Measurements from ENCODE around the gene GPR137C.

DNA sequence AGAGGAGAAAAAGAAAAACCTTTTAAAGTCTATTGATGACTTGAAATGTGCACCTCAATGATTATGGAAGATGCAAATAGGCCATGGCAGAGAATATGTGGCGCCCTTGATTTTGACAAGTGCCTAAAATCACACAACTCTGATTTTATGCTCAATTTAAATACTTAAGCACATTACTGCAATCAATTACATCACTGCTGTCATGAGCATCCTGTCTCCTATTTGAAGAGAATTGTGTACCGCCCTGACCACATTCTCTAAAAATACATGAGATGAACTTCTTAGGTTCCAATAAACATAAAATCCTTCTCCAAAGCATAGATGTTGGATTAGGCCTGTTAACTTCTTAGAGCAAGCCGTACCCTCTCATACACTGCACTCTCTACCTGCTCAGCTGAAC is 2.0 kb upstream of the GPR137C start:
- TF ChIP-seq POLR2A (IDR thresholded peaks at IDR 0.05) (no peak), POLR2AphosphoS5 (IDR thresholded peaks at IDR 0.05; ENCODE audit: insufficient read depth in 1 of 2, low read depth in 1 of 2) (no peak)
- TF ChIP-seq, protein P1, sequence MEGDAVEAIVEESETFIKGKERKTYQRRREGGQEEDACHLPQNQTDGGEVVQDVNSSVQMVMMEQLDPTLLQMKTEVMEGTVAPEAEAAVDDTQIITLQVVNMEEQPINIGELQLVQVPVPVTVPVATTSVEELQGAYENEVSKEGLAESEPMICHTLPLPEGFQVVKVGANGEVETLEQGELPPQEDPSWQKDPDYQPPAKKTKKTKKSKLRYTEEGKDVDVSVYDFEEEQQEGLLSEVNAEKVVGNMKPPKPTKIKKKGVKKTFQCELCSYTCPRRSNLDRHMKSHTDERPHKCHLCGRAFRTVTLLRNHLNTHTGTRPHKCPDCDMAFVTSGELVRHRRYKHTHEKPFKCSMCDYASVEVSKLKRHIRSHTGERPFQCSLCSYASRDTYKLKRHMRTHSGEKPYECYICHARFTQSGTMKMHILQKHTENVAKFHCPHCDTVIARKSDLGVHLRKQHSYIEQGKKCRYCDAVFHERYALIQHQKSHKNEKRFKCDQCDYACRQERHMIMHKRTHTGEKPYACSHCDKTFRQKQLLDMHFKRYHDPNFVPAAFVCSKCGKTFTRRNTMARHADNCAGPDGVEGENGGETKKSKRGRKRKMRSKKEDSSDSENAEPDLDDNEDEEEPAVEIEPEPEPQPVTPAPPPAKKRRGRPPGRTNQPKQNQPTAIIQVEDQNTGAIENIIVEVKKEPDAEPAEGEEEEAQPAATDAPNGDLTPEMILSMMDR (IDR thresholded peaks at IDR 0.05) = no peak

Measured in vagina (tissue), 2 donors.